ENCODE results near the gene APCDD1.

DNA sequence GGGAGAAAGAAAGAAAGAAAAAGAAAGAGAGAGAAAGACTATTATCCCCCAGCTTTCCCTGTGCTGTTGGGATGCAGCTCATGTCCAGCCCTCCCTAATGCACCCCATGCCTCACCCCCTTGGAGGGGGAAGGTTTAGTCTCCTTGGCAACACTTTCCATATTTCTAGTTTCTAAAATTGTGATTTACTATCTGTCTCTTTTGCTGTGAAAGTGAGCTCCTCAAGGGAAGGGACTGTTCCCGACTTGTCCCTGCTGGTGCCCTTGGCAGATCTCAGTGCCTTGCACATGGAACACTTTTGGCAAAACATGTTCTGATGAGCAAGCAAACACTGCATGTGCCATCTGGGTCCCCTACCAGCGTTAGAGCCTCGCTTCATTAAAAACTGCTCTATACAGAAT lies 59.6 kb downstream of the APCDD1 start:
- TF ChIP-seq, protein P1, sequence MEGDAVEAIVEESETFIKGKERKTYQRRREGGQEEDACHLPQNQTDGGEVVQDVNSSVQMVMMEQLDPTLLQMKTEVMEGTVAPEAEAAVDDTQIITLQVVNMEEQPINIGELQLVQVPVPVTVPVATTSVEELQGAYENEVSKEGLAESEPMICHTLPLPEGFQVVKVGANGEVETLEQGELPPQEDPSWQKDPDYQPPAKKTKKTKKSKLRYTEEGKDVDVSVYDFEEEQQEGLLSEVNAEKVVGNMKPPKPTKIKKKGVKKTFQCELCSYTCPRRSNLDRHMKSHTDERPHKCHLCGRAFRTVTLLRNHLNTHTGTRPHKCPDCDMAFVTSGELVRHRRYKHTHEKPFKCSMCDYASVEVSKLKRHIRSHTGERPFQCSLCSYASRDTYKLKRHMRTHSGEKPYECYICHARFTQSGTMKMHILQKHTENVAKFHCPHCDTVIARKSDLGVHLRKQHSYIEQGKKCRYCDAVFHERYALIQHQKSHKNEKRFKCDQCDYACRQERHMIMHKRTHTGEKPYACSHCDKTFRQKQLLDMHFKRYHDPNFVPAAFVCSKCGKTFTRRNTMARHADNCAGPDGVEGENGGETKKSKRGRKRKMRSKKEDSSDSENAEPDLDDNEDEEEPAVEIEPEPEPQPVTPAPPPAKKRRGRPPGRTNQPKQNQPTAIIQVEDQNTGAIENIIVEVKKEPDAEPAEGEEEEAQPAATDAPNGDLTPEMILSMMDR (IDR thresholded peaks at IDR 0.05), result no peak
- no peak for TF ChIP-seq POLR2A (IDR thresholded peaks at IDR 0.05)
- TF ChIP-seq POLR2AphosphoS5 (IDR thresholded peaks at IDR 0.05), result peak; percentile 84
